H1 (cell line): Measurements from ENCODE around the gene MXD3. TPM values are rescaled to one million over a fixed set of nuclear protein-coding genes. Genes with fewer than 3 reads are reported as not detected.

ENCODE experiments used
- RFX5 ChIP-seq: IDR thresholded peaks from 2 replicates; pipeline ENCODE4 v1.6.1; 2011; ENCODE audit warnings: low read depth, low read length, improper control_type of control experiment, borderline replicate concordance
- polyA plus RNA-seq, 7 experiments: library from polyadenylated mRNA; depleted of rRNA in 3 of 7; stranded (reverse) in 5 of 7; unstranded in 2 of 7; fragments of >200 nt in 5 of 7; fragments of 200-250 nt in 2 of 7; gene quantifications; 1 replicate in 5 of 7; 2 replicates in 1 of 7; 4 replicates in 1 of 7; pipeline versions ENCODE4 v1.2.1 to v1.2.3, GENCODE V29; 2011 to 2013; ENCODE audit warnings: missing spikeins in 2 of 7, mixed read lengths in 2 of 7
- total RNA-seq: library from RNA; stranded (reverse); fragmentation: NEBNext Ultra II Directional; extraction: Animal tissue kit (Norgen Biotek cat#: 25700); gene quantifications from 2 replicates; pipeline ENCODE4 v1.2.1, GENCODE V29; 2021

Gene MXD3
- total and polyA plus RNA-seq, 2 of the 8 experiments (the other 6 are each of a cell fraction or from before 2014, with no cell fraction given): 6.5 to 7.7 TPM

DNA sequence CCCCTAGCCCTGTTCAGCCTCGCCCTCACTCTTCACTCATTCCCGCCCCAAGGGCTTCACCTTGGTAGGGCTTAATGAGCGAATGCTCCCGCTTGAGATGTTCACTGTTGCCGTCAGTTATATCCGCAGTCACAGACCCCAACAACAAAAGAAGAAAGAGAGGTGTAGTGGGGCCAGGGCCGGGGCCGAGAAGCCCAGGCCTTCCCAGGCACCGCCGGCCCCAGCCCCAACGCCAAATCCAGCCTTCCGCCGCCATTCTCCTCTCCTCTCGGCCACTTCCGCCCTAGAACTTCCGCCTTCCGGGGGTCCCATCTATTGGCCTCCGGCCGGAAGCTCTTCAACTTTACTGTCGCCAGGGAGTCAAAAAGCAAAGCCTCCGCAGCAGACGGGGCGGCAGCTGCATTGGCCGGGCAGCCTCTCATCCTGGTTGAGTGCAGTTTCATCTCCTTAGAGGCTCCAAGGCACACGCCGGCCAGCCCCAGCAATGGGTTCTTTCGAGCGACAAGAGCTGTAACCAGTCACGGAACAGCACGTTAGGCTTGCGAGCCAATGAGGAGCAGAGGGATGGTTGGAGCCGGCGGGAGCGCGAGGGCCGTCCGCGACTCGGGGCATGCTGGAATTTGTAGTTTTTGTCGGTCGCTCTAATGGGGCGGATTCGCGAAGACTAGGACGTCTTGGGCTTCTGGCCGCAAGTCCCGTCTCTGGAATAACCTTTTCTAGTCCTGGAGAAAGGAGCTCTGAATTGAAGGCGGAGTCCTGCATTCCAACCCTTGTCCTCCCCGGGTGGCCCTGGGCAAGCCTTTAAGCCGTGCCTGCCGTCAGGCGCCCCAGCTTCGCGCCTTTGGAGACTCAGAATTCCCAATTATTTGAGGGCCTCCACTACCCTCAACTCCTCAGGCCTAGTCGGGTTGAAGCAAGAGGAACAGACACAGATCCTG is 40.0 kb upstream of the MXD3 start, which contains the start of gene LMAN2 (continued):
- no peak for TF ChIP-seq RFX5
